ENCODE measurements around the gene CD9. TPM values are rescaled to one million over a fixed set of nuclear protein-coding genes. Genes with fewer than 3 reads are reported as not detected.

Gene CD9
- total and polyA plus RNA-seq, 2 of the 8 experiments (the other 6 are each of a cell fraction or from before 2014, with no cell fraction given) = 168 to 319 TPM

DNA sequence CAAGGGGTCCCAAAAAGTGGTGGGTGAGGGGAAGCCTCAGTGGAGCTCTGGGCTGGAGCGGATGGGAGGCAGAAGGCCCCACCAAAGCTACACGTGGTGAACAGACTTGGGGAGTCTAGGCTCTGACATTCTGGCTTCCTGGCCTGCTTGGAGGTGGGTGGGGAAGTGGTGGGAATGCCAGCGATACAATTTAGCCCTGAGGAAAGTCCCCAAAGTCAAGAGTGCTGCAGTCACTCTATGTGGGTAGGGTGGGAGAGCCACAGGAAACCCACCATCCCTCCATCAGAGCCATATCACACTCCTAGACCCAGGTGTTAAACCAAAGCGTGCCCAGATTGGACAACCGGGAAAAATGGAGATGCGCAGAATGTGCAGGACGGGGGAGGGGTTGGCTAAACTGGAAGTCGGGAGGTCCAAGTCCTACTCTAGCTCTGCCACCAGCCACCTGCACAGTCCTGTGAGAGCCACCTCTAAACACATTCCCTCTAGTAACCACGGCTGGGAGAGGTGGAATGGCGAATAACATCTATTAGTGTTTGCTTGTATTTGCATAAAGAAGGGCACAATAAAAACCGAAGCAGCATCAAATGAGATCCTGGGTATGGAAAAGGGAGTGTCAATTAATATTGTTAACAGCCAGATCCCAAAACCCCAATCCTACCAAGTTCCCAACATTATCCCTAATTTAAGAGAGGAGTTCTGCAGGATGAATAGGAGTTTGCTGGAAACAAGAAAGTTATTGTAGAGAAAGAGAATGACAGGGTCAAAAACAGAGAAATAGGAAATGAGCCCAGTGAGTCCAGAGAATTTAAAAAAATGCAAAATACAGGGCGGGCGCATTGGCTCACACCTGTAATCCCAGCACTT lies 14.0 kb upstream of the CD9 start:
- DNase-seq (ENCODE audit: low read depth in 1 of 2, low spot score in 2 of 2) = no peak
- no peak overlapping the region for H2AK5ac ChIP-seq (ENCODE audit: low read depth, low read length)
- peaks cover 0 to 9% (median 2%) of the 10 kb centered on the region in 4 experiments; a peak in 1 of 7 replicates for H3K4me1 ChIP-seq (replicated peaks in 1 of 4; ENCODE audit: control insufficient read depth in 3 of 4, insufficient read depth in 4 of 4, low read length in 3 of 4)
- POLR2A ChIA-PET (ENCODE audit: partially characterized antibody) = interaction anchor here (0.8 kb wide), 1 partner anchor 14 kb away, joined by 3 read pairs; the partner anchor contains the start of gene CD9
- no peak overlapping the region for H3K4me2 ChIP-seq (ENCODE audit: insufficient read depth in 1 of 2, low read depth in 2 of 2, low read length in 2 of 2)
- peaks cover 2% of the 10 kb centered on the region; the same call in 1 of the 2 replicates for H3K23me2 ChIP-seq (ENCODE audit: low read depth, low read length)
- no peak overlapping the region for H2BK20ac ChIP-seq (ENCODE audit: low read length)
- H3K27ac ChIP-seq (ENCODE audit: low read depth, low read length) = no peak overlapping the region
- no peaks in the 10 kb centered on the region; a peak in 1 of 7 replicates for H3K27me3 ChIP-seq (replicated peaks in 1 of 4; ENCODE audit: control insufficient read depth in 3 of 4, extremely low read depth in 1 of 4, insufficient read depth in 3 of 4, low read length in 3 of 4)
- no peak for TF ChIP-seq BCL11A (IDR thresholded peaks at IDR 0.05; ENCODE audit: low read depth in 2 of 2, low read length in 2 of 2)
- H3K36me3 ChIP-seq (ENCODE audit: control insufficient read depth in 2 of 4, insufficient read depth in 4 of 4, low read length in 3 of 4) = no peaks in the 10 kb centered on the region
- no peaks in the 10 kb centered on the region for H3K79me1 ChIP-seq (ENCODE audit: low read depth, low read length)
- no peak overlapping the region for H3K14ac ChIP-seq (ENCODE audit: insufficient read length)
- H4K5ac ChIP-seq (ENCODE audit: insufficient read length, low read depth, low read length) = no peak overlapping the region
- H3K56ac ChIP-seq (replicated peaks; ENCODE audit: insufficient read length, low read depth, low read length) = no peak overlapping the region
- 82% methylated on average over 13 of the region's 13 CpGs; no CpG with 5 or more reads in 1 of the 2 experiments for WGBS, 2 experiments (ENCODE audit: extremely low coverage in 1 of 2, insufficient coverage in 1 of 2, insufficient read length in 1 of 2, insufficient replicate concordance in 2 of 2, low coverage in 1 of 2, low lambda C conversion rate in 2 of 2, missing lambda C conversion rate in 1 of 2)
- peaks cover 0 to 1% of the 10 kb centered on the region in 2 experiments for H4K20me1 ChIP-seq (replicated peaks in 1 of 2; ENCODE audit: control insufficient read depth in 1 of 2, insufficient read depth in 2 of 2, low read length in 2 of 2)
- H3K23ac ChIP-seq (ENCODE audit: insufficient read length) = no peak overlapping the region
- no peak overlapping the region for H2BK15ac ChIP-seq (ENCODE audit: low read length)
- H3K4me3 ChIP-seq (ENCODE audit: extremely low read depth in 1 of 4, insufficient read depth in 2 of 4, low read depth in 3 of 4, low read length in 4 of 4) = no peak overlapping the region
- H3K9ac ChIP-seq (replicated peaks in 1 of 4; ENCODE audit: extremely low read depth in 1 of 4, low read depth in 3 of 4, low read length in 3 of 4) = no peak overlapping the region
- CTCF ChIA-PET (ENCODE audit: partially characterized antibody) = interaction anchor here (0.6 to 2.4 kb wide), 5 partner anchors 8 to 196 kb away, joined by 3 to 10 read pairs (median 3); no protein-coding TSS in a partner anchor
- H3K4ac ChIP-seq (replicated peaks; ENCODE audit: insufficient read length, low read depth, low read length) = no peak overlapping the region
- H2BK12ac ChIP-seq (ENCODE audit: low read depth, low read length) = no peak overlapping the region
- H2AFZ ChIP-seq (ENCODE audit: low read length) = no peak overlapping the region
- H4K91ac ChIP-seq (replicated peaks; ENCODE audit: insufficient read length, low read length) = no peak overlapping the region
- H2BK120ac ChIP-seq (replicated peaks; ENCODE audit: low read depth, low read length) = no peak overlapping the region
- peaks cover 0 to 4% of the 10 kb centered on the region in 2 experiments; a peak in 2 of 4 replicates for H3K9me3 ChIP-seq (ENCODE audit: insufficient read depth in 2 of 2, low read depth in 1 of 2, low read length in 1 of 2)
- H3K79me2 ChIP-seq (ENCODE audit: control insufficient read depth in 1 of 2, insufficient read depth in 2 of 2, low read length in 2 of 2) = no peaks in the 10 kb centered on the region
- FAIRE-seq = no peak
- no peak overlapping the region for H3K18ac ChIP-seq (ENCODE audit: extremely low read depth, low read length)
- H2BK5ac ChIP-seq (ENCODE audit: low read depth, low read length) = no peak overlapping the region
- H4K8ac ChIP-seq (ENCODE audit: extremely low read depth, insufficient read depth, low read length) = no peak overlapping the region

All from H1 (cell line).